ENCODE results near the gene CHCHD3.

- no peak for TF ChIP-seq CTCF (IDR thresholded peaks at IDR 0.05)
- TF ChIP-seq EP300 (IDR thresholded peaks at IDR 0.05), result no peak
These were observed 21.9 kb downstream of the CHCHD3 start for GRCh38 chr7:133060004-133060403.
